Activated CD4-positive, alpha-beta T cell treated with anti-CD3 and anti-CD28 coated beads, Interleukin-2, amount 50 U/mL, for 4 hours (primary cell): ENCODE data around the gene CPSF7.
"Not testable (repeated sequence)": the region's sequence is repeated elsewhere in the genome, so short reads cannot be mapped to it uniquely, and the experiment has no call there.

Experiments used
- DNase-seq, 2 experiments: peaks; one replicate each; pipeline ENCODE4 v3.0.0-alpha.2; 2020

CPSF7 gene, protein sequence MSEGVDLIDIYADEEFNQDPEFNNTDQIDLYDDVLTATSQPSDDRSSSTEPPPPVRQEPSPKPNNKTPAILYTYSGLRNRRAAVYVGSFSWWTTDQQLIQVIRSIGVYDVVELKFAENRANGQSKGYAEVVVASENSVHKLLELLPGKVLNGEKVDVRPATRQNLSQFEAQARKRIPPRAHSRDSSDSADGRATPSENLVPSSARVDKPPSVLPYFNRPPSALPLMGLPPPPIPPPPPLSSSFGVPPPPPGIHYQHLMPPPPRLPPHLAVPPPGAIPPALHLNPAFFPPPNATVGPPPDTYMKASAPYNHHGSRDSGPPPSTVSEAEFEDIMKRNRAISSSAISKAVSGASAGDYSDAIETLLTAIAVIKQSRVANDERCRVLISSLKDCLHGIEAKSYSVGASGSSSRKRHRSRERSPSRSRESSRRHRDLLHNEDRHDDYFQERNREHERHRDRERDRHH

GRCh38 chr11:61429691-61430582 is at the start of gene CPSF7, which contains the start of gene SDHAF2:
Gene CPSF7 (minus strand): TSS chr11:61429975. CDS start chr11:61429235, 740 bp downstream.
Gene SDHAF2 (plus strand): TSS chr11:61430124. CDS start chr11:61430147, 23 bp downstream.
- peak; percentile 95 to 96 for DNase-seq

DNA sequence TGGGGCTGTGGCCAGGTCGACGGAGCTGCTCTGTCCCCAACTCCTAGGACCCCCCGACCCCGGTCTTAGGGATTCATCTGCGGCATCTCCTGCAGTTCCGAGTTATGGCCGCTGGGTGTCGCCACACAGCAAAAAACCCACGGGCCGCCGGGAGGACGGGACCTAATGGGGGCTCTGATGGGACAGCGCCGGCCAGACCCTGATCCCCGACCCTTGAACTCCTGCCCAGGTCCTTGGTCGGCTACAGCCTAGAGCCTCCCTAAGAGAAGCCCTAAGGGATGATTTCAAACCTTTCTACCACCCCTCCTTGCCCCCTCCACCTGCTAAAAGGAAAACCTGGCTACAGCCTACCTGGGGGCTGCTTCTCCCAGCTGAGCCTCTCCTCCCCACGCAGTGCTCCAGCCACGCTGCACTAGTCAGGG is 48.0 kb upstream of the CPSF7 start:
- DNase-seq, result peak; percentile 35 to 53

- no peak for DNase-seq
Observed at GRCh38 chr11:61477126-61477525, 47.4 kb upstream of the CPSF7 start.

GRCh38 chr11:61476371-61476770 is 46.6 kb upstream of the CPSF7 start:
- no peak for DNase-seq

DNA sequence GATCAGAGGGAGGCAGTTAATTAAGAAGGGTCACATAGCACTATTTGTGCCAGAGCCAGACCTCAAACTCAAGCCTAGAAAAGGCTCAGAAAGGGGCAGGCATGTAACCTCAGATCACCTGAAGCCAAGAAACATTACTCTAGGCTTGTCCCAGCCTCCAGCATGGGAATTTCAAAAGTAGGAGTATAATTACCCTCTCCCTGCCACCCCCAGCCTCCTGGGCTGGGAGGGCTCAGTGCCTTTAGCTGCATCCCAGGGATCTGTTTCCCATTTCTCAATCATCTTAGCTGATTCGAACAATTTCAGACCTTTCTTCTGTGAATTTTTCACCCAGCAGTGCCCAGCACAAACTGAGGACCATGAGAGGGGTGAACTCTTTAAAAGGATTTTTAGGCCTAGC is 45.7 kb upstream of the CPSF7 start:
- no peak for DNase-seq

GRCh38 chr11:61474013-61474643 is 44.4 kb upstream of the CPSF7 start:
- DNase-seq, result no peak

GRCh38 chr11:61473370-61474012 is 43.7 kb upstream of the CPSF7 start:
- DNase-seq, result no peak

GRCh38 chr11:61472868-61473267 is 43.1 kb upstream of the CPSF7 start:
- no peak for DNase-seq

DNA sequence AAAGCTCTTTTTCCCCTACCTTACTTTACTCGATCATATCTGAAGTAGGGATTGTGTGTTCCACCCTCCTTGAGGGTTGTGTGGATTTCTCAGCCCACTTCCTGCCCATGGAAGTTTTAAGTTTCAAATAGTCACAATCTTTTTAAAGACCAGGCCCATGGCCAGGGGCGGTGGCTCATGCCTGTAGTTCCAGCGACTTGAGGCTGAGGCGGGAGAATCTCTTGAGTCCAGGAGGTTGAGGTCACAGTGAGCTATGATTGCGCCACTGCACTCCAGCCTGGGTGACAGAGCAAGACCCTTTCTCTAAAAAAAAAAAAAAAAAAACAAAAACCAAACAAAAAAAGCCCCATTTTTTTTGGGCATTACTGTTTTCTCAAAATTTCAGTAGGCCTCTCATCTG is 42.5 kb upstream of the CPSF7 start:
- no peak for DNase-seq

DNA sequence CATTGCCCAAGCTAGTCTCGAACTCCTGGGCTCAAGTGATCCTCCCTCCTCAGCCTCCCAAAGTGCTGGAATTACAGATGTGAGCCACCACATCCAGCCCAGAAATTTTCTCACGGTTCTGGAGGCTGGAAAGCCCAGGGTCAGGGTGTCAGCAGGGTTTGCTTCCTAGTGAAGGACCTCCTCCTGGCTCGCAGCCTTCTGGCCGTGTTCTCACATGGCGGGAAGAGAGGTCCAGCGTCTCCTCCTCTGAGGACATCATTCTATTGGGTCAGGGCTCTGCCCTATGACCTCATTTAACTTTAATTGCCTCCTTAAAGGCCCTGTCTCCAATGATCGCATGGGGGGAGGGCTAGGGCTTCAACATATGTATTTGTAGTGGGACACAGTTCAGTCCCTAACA is 38.2 kb upstream of the CPSF7 start:
- no peak for DNase-seq

DNA sequence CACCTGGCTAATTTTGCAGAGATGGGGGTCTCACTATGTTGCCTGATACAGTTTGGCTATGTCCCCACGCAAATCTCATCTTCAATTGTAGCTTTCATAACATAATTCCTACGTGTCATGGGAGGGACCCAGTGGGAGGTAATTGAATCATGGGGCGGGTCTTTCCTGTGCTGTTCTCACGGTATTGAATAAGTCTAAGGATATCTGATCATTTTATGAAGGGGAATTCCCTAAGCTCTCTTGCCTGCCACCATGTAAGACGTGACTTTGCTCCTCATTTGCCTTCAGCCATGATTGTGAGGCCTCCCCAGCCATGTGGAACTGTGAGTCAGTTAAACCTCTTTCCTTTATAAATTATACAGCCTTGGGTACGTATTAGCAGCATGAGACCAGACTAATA is 37.8 kb upstream of the CPSF7 start:
- not testable (repeated sequence) for DNase-seq

DNA sequence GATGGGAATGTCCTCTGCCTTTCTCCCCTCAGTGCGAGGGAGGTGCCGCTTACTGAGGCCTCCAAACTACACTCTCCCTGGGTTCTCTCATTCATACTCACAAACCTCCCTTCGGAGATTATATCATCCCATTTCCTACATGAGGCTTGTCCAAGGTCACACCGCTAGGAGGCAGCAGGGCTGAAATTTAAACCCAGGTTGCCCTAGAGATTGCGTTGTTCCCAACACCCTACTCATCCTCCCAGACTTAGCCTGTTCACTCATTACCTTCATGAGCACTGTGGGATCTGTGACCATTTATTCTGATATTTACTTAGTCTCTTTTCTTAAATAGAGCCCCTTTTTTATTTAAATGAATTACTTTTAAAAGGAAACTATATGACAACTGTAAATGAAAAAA is 31.2 kb upstream of the CPSF7 start:
- DNase-seq, result no peak

DNA sequence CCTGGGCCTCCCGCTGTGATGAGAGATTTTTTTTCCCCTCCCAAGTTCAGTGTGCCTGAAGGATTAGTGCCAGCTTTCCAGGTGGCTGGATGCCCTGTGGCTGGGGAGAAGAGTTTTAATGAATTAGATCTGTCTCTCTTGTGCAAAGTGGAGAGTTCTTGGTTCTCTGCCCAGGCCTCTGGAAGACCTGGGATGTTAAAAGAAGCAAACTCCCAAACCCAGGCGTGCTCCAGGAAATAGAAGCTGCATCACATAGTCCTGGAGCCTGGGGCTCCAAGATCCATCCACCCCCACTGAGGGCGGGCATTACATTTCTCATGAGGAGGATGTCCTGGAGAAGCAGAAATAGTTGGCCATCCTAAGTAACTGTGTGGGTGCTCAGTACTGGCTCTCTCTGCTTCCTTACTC is 30.7 kb upstream of the CPSF7 start:
- DNase-seq, result no peak

DNA sequence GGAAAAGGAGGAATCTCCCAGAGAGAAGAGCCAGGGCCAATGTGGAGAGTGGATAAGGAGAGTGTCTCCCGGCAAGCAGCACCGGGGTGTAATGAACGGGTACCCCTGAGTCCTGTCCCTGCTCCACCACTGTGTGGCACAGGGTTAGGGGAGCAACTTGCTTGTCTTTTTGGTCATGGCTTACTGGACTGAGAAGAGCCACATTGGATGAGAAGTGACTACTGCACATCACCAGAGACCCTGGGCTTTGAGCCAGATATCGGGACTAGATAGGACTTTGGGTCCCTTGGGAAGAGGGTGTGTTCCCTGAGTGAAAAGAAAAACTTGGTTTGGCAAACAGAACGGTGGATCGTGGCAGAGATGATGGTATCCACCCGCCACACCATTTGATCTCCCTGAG is 24.7 kb upstream of the CPSF7 start:
- no peak for DNase-seq

GRCh38 chr11:61453695-61454094 is 23.9 kb upstream of the CPSF7 start:
- DNase-seq, result no peak

DNA sequence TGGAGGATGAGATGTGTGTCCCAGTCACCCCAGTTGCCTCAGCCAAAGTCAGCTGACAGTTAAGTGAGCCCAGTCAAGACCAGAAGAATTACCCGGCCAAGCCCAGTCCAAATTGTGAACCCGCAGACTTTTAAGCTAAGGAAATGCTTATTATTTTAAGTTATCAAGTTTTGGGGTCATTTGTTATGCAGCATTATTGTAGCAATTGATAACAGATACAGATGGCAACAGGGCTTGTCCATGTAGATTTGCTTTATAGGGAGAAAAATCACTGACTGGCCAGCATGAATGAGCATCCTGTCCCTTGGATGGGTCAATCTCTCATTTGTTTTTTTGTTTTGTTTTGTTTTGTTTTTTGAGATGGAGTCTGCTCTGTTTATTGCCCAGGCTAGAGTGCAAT is 23.1 kb upstream of the CPSF7 start:
- no peak for DNase-seq

DNA sequence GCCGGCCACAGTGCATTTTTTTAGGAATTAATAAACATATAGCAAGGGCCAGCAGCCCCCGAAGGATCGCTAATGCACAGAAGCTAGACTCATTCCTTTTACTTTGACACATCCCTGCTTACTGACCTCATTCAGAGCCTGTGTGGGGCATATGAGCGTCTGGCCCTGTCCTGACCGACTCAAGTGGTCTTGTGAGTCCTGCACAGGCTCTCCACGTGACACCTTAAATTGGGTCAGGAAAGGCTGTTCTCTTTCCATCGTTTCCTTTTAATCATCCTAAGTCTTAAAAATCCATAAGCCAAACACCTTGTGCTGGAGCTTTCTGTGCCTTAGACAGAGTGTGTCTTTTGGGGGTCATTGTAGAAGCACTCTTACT is 18.8 kb upstream of the CPSF7 start:
- DNase-seq, result no peak

DNA sequence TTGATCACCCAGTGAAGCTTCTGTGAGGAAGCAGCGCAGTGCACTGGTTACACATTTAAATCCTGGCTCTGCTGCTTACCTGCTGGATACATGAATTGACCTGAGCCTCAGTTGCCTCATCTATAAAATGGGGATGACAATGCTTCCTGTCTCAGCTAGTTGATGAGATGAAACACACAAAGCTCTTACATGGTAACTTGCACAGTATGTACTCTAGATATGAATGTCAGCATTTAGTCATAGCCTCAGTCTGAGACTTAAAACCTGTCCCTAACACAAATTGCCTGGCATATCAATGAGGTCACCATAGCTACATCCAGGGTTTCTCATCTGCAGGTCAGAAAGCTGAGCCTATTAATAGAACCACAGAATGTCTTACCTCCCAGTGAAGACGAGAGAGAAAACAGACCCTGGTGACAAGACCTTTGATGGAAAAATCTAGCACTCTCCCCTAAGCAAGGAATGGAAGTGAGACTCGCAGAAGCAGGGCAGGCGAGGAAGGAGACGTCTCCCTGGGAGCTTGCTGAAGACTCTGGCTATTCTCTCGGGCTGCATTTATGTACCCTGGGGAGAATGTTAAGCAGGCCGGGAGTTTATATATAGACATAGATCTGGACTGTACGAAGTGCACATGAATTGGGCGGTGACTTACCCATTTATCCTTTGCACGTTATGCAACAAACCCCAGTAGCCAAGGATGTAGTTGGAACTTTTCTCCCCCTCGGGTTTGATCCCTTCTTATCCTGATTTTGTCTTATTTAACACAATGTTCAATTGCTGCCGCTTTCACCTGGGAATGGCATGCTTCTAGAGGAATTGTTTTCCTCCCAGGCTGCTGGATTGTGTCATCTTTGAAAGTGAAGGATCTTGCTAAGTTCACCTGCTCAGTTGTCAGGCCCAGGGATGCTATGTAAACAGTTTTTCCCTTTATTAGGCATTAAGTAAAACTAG is 18.1 kb upstream of the CPSF7 start:
- DNase-seq, result no peak

GRCh38 chr11:61446211-61446651 is 16.5 kb upstream of the CPSF7 start:
- peak; percentile 73 to 75 for DNase-seq

DNA sequence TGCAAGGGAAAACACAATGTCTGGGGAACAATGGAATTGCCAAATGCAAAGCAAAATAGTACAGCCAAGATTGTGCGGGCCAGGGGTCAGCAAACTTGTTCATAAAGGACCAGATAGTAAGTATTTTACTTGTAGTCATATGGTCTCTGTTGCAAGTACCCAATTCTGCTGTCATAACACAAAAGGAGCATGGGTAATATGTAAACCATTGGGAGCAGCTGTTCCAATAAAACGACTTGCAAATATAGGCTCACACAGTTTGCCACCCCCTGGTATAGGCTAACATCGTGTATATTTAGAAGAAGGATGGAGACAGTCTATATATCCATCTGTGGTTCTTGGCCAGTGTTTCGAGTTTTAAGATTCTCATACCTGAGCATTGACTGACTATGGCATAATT is 15.7 kb upstream of the CPSF7 start:
- no peak for DNase-seq

GRCh38 chr11:61442616-61443015 is 12.8 kb upstream of the CPSF7 start:
- DNase-seq, result no peak
